Effector CD8-positive, alpha-beta T cell (primary cell): Measurements from ENCODE around the gene ITGAV.
"Not testable (repeated sequence)": the region's sequence is repeated elsewhere in the genome, so short reads cannot be mapped to it uniquely, and the experiment has no call there.

Experiments
- DNase-seq: peaks from one replicate; lab custom pipeline; 2025; lab: John Stamatoyannopoulos, UW
- total RNA-seq, 4 experiments: gene quantifications; one replicate each; lab custom pipeline; 2026; lab: John Stamatoyannopoulos, UW

Gene ITGAV
- 41.4 to 57.4 (median 52.5) reads per million in 4 experiments for total RNA-seq

- peak; percentile 60 for DNase-seq
Observed at GRCh38 chr2:186589612-186590349, at the start of gene ITGAV. Gene ITGAV (plus strand): TSS chr2:186590056. CDS start chr2:186590339, 283 bp downstream.

GRCh38 chr2:186540941-186541340 is 48.9 kb upstream of the ITGAV start:
- DNase-seq = no peak

GRCh38 chr2:186542002-186542401 is 47.9 kb upstream of the ITGAV start:
- no peak for DNase-seq

- no peak for DNase-seq
Observed at GRCh38 chr2:186543561-186544131, 46.2 kb upstream of the ITGAV start.

- DNase-seq = no peak
Observed at GRCh38 chr2:186544255-186544675, 45.6 kb upstream of the ITGAV start.

- no peak for DNase-seq
Observed at GRCh38 chr2:186546846-186547245, 43.0 kb upstream of the ITGAV start.

- no peak for DNase-seq
Observed at GRCh38 chr2:186551323-186552050, 38.4 kb upstream of the ITGAV start.

GRCh38 chr2:186554429-186554828 is 35.4 kb upstream of the ITGAV start:
- DNase-seq = no peak

GRCh38 chr2:186554850-186555671 is 34.8 kb upstream of the ITGAV start:
- no peak for DNase-seq

GRCh38 chr2:186558512-186559276 is 31.2 kb upstream of the ITGAV start:
- DNase-seq = no peak

GRCh38 chr2:186559370-186559769 is 30.5 kb upstream of the ITGAV start:
- no peak for DNase-seq

- DNase-seq = no peak
Observed at GRCh38 chr2:186559848-186560247, 30.0 kb upstream of the ITGAV start.

GRCh38 chr2:186560254-186560653 is 29.6 kb upstream of the ITGAV start:
- no peak for DNase-seq

- DNase-seq = no peak
Observed at GRCh38 chr2:186561467-186562208, 28.2 kb upstream of the ITGAV start.

- DNase-seq = no peak
Observed at GRCh38 chr2:186562209-186562578, 27.7 kb upstream of the ITGAV start.

GRCh38 chr2:186568600-186568999 is 21.3 kb upstream of the ITGAV start:
- DNase-seq = not testable (repeated sequence)

- DNase-seq = not testable (repeated sequence)
Observed at GRCh38 chr2:186569127-186569526, 20.7 kb upstream of the ITGAV start.

GRCh38 chr2:186569897-186570296 is 20.0 kb upstream of the ITGAV start:
- DNase-seq = no peak

- DNase-seq = no peak
Observed at GRCh38 chr2:186570604-186571003, 19.3 kb upstream of the ITGAV start.

GRCh38 chr2:186572705-186573104 is 17.2 kb upstream of the ITGAV start:
- no peak for DNase-seq

GRCh38 chr2:186573531-186573930 is 16.3 kb upstream of the ITGAV start:
- DNase-seq = no peak
